GM12801 (cell line): Measurements from ENCODE around the gene SNAPC4.

Experiments used
- TF ChIP-seq, protein P1 (sequence below): IDR thresholded peaks from one replicate; pipeline ENCODE4 v1.5.1; 2011; ENCODE audit warnings: control low read depth; ENCODE audit not compliant: insufficient read length; ENCODE audit errors: extremely low read depth

Gene SNAPC4

DNA sequence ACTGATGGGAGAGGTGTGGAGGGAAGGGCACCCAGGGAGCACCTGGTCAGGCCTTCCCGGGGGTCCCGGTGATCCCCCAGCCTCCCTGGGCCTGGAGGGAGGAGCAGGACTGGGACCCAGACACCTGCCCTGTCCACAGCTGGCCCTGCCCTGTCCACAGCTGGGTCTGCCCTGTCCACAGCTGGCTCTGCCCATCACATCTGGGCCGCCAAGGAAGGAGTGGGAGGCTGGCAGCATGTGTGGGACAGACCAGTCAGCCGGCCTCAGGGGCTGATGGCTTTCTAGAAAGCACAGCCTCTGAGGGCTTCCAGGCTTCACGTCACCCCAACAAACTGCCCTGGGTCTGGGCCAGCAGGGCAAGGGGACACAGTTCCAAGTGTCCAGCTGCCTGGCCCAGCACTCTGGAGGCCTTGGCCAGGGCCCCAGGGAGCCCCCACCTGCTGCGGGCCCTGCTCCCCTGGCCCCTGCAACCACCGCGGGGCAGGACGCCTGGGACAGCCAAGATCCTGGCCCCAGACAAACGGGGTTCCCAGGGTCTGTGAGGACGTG is 48.6 kb downstream of the SNAPC4 start:
- TF ChIP-seq, protein P1, sequence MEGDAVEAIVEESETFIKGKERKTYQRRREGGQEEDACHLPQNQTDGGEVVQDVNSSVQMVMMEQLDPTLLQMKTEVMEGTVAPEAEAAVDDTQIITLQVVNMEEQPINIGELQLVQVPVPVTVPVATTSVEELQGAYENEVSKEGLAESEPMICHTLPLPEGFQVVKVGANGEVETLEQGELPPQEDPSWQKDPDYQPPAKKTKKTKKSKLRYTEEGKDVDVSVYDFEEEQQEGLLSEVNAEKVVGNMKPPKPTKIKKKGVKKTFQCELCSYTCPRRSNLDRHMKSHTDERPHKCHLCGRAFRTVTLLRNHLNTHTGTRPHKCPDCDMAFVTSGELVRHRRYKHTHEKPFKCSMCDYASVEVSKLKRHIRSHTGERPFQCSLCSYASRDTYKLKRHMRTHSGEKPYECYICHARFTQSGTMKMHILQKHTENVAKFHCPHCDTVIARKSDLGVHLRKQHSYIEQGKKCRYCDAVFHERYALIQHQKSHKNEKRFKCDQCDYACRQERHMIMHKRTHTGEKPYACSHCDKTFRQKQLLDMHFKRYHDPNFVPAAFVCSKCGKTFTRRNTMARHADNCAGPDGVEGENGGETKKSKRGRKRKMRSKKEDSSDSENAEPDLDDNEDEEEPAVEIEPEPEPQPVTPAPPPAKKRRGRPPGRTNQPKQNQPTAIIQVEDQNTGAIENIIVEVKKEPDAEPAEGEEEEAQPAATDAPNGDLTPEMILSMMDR, result no peak
